ENCODE measurements around the gene FERMT1.

GRCh38 chr20:6057691-6058090, 65.1 kb downstream of the FERMT1 start:
- TF ChIP-seq POLR2A (IDR thresholded peaks at IDR 0.05) (no peak), CTCF (IDR thresholded peaks at IDR 0.05) (no peak)
